Measurements from ENCODE around the gene DLG1.

Gene DLG1

DNA sequence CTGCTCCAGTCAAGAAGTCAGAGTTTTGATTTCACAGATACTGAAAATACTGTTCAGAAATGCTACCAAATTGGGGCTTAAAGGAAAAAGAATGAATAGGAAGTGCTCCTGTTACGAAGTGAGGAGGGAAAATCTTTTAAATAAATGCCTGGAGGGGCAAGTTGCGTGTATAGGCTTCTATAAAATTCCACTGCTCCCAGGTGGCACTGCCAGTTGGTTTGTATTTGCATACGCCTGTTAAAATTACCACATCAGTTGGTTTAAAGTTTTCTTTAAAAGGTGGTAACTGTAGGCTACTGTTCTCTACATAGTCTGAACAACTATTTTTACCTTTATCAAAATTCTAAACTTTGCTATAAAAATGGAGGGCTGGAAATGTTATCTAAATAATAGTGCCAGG, 123.5 kb downstream of the DLG1 start:
- DNase-seq (ENCODE audit: low read depth in 2 of 2) = no peak

DNA sequence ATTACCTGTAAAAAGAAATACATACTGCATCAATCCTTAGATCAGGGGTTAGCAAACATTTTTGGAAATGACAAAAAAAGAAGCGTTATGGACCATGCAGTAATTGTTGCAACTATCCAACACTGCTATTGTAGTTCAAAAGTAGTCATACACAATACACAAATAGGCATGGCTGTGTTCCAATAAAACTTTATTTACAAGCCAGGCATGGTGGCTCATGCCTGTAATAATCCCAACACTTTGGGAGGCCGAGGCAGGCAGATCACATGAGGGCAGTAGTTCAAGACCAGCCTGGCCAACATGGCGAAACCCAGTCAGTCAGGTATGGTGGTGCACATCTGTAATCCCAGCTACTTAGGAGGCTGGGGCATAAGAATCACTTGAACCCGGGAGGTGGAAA, 124.8 kb downstream of the DLG1 start:
- no peak for DNase-seq (ENCODE audit: low read depth in 2 of 2)

DNA sequence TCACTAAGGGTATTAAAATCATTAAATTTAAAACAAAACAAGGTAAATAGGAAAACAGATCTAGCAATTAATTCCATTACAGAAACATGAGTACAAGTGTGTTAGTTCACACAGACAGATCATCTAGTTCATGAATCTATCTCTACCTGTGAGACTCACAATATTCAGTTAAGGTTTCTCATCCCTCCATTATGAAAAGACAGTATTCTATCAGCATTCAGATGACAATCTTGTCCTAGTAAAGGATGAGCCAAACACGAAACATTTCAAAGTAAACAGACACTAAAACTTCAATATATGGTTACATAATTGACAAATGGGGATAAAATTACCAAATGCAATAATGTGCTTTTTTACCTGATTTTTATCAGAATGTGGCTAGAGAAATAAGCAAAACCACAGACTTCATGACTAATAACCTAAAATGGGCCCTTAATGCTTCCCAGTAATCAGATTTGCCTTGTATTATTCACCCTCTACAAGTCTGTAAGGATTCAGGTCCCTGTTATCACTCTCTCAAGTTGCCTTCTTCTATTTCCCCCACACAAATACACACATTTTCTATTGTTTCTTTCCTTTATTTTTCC, 126.8 kb downstream of the DLG1 start:
- no peak for DNase-seq (ENCODE audit: low read depth in 2 of 2)

DNA sequence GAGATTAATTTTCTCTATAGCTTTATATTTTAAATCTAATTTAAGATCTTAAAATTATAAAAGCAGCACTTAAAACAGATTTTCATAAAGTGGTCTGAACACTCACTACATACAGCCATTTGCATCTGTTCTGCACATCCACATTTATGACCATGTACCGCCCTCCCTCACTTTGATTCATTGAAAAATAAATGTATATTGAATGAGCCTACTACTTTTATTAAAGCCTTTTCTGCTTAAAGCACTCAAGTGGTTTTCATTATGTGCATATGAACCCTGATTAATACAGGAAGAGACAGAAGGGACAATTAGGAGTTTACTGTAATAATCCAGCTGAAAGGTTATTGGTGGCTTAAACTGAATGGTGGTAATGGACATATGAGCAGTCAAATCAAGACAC, 129.4 kb downstream of the DLG1 start:
- no peak for DNase-seq (ENCODE audit: low read depth in 2 of 2)

DNA sequence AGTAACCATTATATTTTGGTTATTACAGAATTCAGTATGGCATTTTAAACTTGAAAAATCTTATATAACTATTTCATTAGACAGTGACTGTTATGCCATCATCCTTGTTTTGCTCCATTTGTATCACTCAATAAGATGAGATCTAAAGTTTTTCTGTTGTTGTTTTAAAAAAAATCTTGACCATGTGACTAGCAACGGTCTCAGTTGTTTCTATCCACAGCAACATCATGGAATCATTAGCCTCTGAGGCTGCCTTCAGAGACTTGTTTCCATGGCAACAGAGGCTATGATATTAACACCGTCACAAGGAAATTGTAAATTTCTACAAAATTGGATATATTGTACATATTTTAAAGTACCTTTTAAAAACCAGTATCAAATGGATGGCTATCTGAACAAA, 129.8 kb downstream of the DLG1 start:
- no peak for DNase-seq (ENCODE audit: low read depth in 2 of 2)

DNA sequence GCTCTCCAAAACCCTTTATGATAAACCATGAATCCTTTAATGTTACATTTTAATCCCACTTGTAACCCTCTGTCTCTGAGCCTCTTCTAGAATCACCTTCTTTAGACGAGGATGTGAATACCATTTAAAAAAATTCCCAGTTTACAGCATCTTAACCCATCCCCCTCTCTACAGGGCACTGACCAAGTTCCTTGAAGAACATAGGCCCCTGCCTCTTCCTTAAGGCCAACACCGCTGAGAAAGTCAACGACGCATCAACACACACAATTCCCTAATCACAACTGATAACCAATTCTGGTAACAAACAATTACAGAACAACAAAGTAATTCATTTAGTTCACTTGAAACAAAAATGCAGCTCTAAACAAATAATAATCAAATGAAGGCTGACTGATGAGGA, 130.3 kb downstream of the DLG1 start:
- DNase-seq (ENCODE audit: low read depth in 2 of 2) = no peak

DNA sequence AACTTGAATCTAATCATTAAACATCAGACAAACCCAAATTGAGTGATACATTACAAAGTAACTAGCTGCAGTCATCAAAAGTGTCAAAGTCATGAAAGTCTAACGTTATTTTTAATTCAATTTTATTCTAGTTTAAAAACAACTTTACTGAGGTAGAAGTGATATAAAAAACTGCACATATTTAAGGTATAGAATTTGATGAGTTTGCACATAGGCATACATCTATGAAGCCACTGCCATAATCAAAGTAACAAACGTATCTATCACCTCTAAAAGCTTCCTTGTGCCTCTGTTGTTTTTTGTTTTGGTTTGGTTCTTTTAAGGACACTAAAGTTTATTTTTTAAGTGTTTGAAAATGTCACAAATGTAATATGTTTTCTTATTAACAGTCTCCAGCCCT, 130.9 kb downstream of the DLG1 start:
- no peak for DNase-seq (ENCODE audit: low read depth in 2 of 2)

DNA sequence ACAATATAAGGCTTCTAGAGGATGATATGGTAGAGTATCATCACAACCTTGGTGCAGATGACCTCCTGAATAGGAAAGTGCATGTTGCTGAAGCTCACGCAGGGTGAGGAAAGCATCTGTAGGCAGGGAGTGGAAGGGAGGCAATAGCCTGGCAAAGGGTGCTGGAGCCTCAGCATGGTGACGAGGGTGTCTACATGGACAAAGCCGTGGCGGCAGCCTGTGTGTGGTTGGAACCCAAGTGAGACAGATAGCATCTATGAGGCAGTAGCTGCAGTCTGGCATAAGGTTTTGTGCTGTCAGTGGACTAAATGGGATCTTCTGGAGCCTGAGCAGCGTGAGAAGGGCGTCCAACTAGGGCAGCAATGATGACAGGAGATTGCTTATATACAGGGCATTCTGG, 132.5 kb downstream of the DLG1 start:
- DNase-seq (ENCODE audit: low read depth in 2 of 2) = no peak

DNA sequence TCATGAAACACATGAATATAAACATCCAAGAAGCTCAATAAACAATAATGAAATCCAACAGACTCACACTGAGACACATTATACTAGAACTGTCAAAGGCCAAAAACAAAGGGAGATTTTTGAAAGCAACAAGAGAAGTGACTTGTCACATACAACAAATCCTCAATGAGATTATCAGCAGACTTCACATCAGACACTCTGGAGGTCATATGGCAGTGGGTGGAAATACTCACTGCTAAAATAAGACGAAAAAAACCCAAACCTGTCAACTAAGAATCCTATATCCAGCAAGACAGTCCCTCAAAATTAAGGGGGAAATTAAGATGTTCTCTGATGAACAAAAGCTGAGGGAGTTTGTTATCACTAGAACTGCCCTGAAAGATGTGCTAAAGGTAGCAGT, 143.4 kb downstream of the DLG1 start:
- no peak for DNase-seq (ENCODE audit: low read depth in 2 of 2)

DNA sequence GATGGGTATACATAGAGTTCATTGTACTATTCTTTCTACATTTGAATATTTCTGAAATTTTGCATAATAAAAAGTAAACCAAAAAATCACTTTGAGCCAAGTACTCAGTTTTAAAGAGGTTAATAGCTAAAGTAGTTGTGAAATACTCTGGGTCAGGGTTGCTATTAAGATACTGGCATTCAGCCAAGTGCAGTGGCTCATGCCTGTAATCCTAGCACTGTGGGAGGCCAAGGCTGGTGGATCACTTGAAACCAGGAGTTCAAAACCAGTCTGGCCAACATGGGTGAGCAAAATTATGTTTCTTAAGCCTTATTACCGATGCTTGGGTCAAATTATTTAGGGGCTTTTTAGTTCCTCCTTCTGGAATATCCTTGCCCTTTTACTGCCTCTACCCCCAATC, 146.8 kb downstream of the DLG1 start:
- DNase-seq (ENCODE audit: low read depth in 2 of 2) = no peak

DNA sequence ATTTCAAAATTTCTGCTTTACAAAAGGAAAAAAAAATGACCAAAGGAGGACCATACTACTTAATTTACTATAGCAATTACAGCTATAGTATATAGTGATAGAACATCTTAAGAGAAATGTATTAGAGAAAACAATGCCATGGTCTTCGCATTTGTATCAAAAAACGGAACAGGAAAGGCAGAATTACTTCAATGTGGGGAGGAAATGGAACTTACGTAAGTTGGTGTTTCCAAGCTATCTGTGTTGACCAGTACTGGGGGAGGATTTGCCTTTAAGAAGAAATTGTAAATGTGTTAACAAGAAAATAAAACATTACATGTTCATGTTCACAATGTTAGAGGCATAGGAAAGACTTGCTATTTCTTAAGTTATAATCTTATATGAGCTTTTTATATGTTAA, 148.9 kb downstream of the DLG1 start:
- no peak for DNase-seq (ENCODE audit: low read depth in 2 of 2)

DNA sequence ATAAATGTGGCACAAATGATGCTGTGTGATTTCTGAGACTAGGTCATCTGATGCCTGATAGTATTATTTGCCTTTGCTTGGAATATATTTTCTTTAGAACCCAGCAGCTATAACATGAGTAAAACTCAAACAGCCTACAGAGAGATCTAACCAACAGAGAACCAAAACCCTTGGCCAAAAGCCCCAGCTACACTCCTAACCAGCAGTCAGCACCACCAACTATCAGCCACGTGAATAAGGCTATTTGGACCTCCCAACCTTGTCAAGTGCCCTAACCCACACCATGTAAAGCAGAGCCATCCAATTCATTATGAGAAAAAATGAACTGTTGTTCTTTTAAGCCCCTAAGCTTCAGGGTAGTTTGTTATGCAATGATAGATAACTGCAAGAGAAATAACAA, 154.2 kb downstream of the DLG1 start:
- no peak for DNase-seq (ENCODE audit: low read depth in 2 of 2)

DNA sequence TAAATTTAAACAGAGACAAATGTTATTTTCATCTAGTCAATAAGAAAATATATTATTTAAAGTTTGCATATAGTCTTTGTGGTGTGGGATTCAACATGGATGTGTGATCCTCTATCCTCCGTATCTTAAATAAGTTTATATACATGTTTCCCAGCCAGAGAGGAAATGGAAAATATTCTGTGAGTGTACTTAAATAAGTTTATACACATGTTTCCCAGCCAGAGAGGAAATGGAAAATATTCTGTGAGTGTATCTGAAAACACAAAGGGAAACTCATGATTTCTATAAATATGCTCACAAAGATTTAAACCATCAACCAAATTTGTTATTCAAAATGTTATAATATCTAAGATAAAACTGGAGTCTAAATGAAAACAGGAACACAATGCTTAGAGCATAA, 158.8 kb downstream of the DLG1 start:
- no peak for DNase-seq (ENCODE audit: low read depth in 2 of 2)

DNA sequence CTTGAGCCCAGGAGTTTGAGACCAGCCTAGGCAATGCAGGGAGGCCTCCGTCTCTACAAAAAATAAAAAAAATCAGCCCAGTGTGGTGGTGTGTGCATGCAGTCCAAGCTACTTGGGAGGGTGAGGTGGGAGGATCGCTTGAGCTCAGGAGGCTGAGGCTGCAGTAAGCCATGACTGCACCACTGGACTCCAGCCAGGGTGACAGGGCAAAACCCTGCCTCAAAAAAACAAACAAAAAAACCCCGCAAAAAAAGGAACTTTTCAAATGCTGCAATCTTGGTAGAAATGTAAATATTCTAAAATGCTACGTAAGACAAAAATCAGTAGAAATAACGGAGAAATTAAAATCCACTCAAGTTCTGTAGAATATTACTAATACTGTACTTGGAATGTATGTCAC, 160.7 kb downstream of the DLG1 start:
- DNase-seq (ENCODE audit: low read depth in 2 of 2) = no peak

DNA sequence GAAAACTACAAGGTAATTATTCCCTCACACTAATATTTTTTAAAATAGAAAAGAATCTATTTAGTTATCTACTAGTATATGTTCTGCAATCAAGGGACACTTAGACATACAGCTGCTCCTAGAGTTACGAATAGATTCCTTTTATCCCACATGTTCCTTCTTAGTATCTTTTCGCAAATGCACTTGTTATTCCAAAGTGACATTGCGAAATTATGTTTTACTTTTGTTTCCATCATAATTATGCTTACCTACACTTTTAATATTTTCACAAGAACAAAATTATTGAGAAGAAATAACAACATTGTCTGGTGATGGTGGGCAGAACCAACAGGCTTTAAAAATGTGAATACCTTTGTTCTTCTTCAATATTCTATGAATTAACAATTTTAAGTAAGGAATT, 161.7 kb downstream of the DLG1 start:
- no peak for DNase-seq (ENCODE audit: low read depth in 2 of 2)

DNA sequence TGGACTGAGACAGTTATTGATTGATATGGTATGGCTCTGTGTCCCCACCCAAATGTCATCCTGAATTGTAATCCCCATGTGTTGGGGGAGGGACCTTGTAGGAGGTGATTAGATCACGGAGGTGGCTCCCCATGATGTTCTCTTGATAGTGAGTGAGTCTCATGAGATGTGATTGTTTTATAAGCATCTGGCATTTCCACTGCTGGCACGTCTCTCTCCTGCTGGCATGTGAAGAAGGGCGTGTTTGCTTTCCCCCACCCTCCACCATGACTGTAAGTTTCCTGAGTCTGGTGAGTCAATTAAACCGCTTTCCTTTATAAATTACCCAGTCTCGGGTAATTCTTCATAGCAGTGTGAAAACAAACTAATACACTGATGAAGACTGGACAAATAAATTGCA, 163.2 kb downstream of the DLG1 start:
- no peak for DNase-seq (ENCODE audit: low read depth in 2 of 2)

DNA sequence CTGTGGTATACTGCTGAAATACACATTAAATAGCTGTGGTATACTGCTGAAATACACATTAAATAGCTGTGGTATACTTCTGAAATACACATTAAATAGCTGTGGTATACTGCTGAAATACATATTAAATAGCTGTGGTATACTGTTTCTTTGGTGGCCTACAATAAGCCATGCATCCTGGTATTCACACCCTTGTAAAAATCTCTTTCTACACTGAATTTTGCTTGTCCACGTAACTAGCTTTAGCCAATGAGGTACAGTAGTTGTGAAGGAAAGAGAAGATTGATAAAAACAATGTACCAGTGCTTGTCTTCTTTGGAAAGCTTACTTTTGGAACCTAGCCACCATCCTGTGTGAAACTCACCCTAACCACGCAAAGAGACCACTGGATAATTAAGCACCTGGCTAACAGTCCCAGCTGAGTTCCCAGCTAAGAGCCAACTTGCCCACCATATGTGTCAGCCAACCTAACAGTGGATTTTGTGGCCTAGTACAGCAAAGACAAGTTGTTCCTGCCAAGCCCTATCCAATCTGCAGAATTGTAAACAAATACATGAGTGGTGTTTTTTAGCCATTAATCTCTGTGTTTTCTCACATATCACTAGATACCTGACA, 165.4 kb downstream of the DLG1 start:
- no peak for DNase-seq (ENCODE audit: low read depth in 2 of 2)

DNA sequence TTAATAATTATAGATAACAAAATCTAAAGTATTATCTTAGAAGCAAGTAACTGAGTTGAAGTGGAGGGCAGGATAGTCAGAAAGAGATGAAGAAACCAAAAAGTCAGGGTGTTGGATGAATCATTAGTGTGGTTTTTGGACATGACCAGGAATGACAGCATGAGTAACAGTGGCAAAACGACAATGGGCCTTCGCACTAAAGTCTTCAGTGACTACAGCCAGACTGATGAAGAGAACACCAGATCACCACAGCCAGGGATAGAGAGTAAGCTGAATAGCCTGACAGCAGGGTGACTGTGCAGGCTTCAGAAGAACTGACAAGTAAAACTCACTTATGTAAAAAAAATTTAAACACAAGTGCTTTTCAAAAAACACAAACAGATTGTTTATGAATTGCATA, 172.8 kb downstream of the DLG1 start:
- DNase-seq (ENCODE audit: low read depth in 2 of 2) = no peak

DNA sequence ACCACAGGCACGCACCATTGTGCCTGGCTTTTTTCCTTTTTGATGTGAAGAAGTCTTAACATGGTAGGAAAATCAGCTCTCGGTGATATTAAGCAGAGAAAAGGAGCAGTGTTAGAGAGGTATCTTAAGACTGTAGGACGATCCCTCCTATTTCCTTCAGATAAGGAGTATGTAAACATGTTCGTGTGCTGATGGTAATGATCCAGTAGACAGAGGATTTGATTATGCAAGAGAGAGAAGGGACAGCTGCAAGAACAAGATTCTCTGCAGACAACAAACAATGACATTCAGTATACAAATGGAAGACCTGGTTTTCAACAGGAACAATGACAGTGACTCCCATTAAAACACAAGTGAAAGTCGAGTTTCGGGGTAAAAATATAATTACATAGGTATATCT, 173.7 kb downstream of the DLG1 start:
- no peak for DNase-seq (ENCODE audit: low read depth in 2 of 2)

DNA sequence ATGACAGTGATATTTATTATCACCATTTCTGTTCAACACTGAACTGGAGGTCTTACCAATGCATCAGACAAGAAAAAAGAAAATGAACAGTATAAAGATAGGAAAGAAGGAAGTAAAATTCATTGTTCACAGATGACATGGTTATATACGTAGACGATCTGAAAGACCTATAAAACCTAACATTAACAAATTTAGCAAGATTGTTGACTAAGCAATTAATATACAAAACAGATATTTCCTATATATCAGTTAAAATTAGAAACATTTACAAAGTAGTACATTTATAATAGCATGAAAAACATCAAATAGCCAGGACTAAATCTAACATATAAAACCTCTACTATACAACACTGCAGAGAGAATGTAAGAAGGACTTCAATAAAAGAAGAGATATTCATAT, 176.0 kb downstream of the DLG1 start:
- no peak for DNase-seq (ENCODE audit: low read depth in 2 of 2)

DNA sequence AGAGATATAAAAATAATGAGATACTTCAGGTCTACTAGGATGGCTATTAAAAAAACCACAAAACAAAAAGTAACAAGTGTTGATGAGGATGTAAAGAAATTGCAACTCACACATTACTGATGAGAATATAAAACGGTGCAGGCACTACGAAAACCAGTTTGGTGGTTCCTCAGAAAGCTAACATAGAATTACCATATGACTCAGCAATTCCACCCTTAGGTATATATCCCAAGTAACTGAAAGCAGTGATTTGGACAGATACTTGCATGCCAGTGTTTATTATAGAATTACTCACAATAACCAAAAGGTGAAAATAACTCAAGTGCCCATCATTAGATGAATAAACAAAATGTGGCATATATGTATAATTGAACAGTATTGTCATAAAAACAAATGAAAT, 181.3 kb downstream of the DLG1 start:
- no peak for DNase-seq (ENCODE audit: low read depth in 2 of 2)

DNA sequence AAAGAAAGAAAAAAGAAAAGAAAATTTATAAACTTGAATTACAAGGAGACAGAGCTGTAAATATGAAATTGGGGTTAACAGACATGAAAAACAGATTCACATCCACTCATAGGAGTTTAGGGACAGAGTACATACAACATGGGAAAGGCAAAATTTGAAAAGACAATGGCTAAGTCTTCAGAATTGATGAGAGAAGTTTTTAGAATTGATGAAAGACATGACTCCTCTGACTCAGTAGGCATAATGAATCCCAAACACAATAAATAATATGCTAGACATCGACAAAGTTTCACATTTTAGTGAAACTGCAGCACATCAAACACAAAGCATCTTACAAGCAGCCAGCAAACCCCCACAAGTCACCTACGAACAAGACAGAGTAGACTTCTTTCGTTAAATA, 184.4 kb downstream of the DLG1 start:
- no peak for DNase-seq (ENCODE audit: low read depth in 2 of 2)

DNA sequence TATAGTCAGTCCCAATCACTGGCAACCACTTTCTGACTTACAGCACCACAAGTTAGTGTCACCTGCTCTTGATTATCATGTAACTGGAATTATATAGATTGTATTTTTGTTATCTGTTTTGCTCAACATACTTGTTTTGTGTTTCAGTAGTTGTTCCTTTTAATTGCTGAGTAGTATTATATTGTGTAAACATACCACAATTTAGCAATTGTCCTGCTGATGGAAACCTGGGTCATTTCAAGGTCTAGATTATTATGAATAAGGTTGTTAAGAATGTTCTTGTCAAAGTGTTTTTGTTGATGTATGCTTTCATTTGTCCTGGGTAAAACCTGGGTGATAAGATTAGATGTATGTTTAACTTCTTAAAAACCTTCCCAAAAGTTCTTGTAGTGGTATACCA, 186.7 kb downstream of the DLG1 start:
- no peak for DNase-seq (ENCODE audit: low read depth in 2 of 2)

DNA sequence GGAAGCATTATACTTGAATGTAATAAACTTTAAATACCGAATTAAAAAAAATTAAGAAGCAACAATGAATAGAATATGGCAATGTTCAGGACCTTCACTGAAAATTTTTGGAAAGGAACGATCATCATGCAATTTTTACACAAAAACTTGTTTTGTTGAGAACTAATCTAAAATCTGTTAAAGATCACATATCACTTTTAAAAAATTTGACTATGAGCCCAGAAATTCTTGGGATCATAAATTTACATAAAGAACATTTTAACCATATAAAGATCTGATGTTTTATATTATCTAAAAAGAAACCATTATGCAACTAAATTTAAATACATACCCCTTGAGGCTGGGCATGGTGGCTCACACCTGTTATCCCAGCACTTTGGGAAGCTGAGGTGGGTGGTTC, 192.6 kb downstream of the DLG1 start:
- DNase-seq (ENCODE audit: low read depth in 2 of 2) = no peak
